ENCODE results near the gene ZNF638.

GRCh38 chr2:71468279-71469015, 136.9 kb downstream of the ZNF638 start:
- TF ChIP-seq POLR2A (IDR thresholded peaks at IDR 0.05) (no peak), CTCF (IDR thresholded peaks at IDR 0.05) (no peak)
